HG03135 (cell line): ENCODE measurements around the gene HOXA1.
"Not testable (repeated sequence)": the region's sequence is repeated elsewhere in the genome, so short reads cannot be mapped to it uniquely, and the experiment has no call there.

Experiments
- ATAC-seq: cut with Tn5 transposase; IDR thresholded peaks from one replicate; pipeline ENCODE4 v1.9.1; 2021; ENCODE audit warnings: mild to moderate bottlenecking, moderate library complexity; ENCODE audit not compliant: unreplicated experiment

HOXA1 gene

DNA sequence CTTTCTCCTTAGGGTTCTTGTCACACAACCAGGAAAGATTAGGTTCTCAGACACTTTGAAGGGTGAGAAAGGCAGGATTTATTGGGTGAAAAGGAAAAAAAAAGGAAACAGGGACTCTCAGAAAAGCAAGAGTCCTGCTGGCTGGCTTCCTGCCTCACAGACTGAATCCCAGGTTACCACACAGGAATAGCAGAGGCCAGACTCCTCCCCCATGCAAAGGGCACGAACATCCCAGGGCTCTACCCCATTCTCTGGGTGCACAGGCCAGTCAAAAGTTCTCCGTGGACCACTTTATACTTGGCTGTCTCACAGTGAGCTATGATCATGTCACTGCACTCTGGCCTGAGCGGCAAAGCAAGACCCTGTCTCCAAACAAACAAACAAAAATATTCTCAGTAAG, 42.6 kb downstream of the HOXA1 start:
- ATAC-seq = no peak

DNA sequence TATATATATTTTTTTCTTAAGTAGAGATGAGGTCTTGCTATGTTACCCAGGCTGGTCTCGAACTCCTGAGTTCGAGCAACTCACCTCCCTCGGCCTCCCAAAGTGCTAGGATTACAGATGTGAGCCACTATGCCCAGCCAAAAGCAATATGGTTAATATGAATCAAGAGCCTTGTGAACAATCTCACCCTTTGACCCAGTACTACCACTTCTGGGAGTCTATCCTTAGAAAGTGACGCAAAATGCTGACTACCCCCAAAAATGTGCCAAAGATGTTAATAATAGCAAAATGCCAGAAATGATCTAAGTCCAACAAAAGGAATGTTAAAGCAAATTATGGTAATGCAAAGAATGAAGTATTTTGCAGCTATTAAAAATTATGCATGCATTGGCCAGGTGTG, 44.3 kb downstream of the HOXA1 start:
- ATAC-seq = no peak

DNA sequence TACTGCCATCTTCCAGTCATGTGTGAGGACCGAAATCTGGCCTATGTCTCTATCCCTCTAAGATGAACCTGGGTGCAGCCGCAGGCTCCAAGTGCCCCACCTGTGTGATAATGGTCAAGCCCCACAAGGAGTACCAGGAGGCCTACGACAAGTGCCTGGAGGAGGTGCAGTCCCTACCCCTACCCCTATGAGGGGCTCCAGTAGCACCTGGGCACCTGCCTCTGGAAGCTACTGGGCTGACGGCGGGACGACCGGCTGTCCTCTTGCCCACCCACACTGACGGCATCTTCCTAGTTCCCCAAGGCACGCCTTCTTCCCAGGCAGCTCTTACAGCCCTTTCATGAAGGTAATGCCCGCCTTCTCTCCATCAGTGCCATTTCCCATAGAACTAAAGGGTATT, 47.4 kb downstream of the HOXA1 start:
- ATAC-seq = no peak

DNA sequence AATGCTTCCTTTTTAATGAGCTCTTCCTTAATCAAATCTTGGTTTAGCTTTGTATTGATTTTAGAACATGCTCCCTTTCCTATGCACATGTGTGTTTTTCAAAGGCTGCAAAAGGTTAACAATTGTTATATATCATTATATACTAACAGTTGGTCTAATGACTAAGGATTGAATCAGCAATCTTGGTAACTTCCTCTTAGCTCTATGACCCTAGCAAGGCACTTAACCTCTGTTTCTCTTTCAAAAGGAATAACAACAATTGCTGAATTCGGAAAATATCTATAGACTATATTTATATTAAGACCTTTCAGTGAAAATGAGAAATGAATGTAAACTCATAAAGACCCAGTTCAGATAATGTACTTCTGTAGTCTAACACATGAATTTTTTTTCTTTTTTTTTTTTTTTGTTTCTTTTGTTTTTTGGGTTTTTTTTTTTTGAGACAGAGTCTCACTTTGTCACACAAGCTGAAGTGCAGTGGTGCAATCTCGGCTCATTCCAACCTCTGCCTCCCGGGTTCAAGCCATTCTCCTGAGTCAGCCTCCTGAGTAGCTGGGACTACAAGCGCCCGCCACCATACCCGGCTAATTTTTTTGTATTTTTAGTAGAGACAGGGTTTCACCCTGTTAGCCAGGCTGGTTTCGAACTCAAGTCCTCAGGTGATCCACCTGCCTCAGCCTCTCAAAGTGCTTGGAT, 48.8 kb downstream of the HOXA1 start:
- ATAC-seq = no peak

DNA sequence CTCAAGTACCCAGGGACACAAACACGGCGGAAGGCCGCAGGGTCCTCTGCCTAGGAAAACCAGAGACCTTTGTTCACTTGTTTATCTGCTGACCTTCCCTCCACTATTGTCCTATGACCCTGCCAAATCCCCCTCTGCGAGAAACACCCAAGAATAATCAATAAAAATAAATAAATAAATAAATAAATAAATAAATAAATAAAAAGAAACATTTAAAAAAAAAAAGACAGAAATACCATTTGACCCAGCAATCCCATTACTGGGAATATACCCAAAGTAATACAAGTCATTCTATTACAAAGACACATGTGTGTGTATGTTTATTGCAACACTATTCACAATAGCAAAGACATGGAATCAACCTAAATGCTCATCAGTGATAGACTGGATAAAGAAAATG, 49.8 kb downstream of the HOXA1 start:
- ATAC-seq = not testable (repeated sequence)

DNA sequence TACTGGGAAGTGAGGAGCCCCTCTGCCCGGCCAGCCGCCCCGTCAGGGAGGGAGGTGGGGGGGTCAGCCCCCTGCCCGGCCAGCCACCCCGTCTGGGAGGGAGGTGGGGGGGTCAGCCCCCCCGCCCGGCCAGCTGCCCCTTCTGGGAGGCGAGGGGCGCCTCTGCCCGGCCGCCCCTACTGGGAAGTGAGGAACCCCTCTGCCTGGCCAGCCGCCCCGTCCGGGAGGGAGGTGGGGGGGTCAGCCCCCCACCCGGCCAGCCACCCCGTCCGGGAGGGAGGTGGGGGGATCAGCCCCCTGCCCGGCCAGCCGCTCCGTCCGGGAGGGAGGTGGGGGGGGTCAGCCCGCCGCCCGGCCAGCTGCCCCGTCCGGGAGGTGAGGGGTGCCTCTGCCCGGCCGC, 50.7 kb downstream of the HOXA1 start:
- not testable (repeated sequence) for ATAC-seq
